NCI-H748 treated with DMSO at 0.1 percent for 48 hours (cell line): Measurements from ENCODE around the gene ICA1L.
A peak's percentile ranks its signal among the peaks of the same experiment; 100 is the strongest.
"Not testable (repeated sequence)": the region's sequence is repeated elsewhere in the genome, so short reads cannot be mapped to it uniquely, and the experiment has no call there.

Experiments
- DNase-seq: peaks from one replicate; lab custom pipeline; 2025; lab: John Stamatoyannopoulos, UW

ICA1L gene

DNA sequence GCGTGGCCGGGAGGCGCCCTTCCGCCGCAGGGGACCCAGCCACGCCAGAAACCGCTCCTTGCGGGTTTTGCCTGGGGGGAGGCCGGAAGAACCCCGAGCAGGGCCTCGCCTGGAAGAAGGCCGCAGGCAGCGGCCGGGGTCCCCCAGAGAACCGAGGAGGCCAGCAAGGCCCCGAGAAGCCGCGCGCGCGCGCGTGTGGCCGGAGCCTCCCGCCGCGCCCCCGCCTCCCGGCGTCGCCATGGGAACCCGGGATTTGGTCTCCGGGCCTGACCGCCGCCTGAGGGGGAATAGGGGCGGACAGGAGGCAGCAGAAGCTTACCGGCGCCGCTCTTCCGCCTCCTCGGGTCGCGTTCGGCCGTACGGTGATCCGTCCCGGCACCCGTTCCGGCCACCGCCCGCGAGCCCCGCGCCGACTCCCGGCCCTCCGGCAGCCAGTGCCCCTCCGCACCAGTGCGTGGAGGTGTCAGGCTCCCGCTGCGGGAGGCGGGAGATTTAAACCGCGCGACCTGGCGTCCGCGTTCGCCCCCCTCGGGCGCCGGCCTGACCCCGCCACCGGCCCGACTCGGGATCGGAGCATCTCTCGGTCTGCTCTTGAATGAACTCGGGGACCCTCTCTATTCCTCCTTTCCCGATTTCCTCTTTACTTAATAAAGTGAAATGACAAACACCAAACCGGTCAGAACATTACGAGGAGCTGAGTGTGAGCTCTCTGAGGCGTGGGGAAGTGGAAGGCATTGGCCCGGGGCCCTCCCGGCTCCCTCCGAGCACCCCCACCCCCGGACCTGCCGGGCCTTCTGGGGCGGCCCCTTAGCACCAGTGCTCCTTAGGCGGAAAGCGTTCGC lies at the start of gene ICA1L:
Gene ICA1L (minus strand): TSS at position 467 of the 842 bp plus-strand sequence. CDS start 42,757 bp downstream, outside the sequence.
- peak; percentile 69 for DNase-seq

DNA sequence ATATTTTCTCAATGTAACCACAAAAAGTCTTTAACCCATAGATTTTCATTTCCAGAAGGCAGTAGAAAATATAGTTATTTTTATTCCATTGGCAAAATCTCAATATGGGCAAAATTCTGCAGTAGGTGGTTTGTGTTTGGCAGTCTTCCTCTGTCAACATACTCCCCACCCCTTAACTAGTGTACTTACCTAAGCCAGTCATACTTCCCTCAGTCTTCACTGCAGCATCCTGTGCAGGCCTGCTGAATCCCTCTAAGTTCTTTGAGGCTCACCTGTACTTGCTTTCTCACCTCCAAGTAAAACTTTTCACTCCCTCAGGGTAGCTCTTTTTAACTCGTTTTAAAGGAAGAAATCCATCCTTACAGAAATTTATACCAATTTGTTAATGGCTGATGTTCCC lies 47.3 kb upstream of the ICA1L start:
- no peak for DNase-seq

DNA sequence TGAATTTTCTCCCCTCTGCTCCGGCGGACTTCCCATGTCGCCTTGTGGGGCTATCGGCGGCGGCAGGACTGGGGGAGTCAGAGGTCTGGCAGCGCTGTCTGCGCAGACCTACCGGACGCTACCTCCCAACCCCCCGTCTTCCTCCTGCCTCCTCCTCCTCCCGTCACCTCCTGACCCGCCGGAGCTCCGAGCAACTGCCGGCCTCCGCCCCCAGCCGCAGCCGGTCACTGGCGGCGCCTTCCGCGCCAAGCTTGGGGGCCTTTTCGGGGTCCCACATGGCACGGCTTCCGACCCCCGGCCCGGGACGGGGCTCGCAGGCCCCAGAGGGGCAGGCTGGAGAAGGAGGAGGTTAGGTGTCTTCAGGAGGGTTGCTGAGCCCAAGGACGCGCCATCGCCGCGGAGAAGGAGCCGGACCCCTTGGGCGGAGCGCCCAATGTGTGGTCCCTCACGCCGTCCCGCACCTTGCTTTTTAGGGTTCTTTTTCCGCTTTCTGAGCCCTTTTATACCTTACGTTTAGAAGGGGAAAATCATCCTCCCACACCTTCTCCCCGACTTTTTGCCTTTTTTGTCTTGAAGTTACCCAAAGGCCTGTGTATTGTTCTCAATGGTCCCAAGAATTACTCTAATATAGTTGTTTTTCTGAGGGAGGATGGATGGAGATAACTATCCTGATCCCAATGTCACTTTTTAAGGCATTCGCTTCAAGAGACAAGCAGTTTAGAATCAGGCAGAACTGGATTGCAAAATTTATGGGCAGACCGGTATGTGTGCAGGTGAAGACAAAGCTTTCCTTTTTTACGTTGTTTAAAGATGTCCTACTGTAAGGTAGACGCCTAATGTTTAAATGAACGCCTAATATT lies 41.0 kb upstream of the ICA1L start:
- not testable (repeated sequence) for DNase-seq

DNA sequence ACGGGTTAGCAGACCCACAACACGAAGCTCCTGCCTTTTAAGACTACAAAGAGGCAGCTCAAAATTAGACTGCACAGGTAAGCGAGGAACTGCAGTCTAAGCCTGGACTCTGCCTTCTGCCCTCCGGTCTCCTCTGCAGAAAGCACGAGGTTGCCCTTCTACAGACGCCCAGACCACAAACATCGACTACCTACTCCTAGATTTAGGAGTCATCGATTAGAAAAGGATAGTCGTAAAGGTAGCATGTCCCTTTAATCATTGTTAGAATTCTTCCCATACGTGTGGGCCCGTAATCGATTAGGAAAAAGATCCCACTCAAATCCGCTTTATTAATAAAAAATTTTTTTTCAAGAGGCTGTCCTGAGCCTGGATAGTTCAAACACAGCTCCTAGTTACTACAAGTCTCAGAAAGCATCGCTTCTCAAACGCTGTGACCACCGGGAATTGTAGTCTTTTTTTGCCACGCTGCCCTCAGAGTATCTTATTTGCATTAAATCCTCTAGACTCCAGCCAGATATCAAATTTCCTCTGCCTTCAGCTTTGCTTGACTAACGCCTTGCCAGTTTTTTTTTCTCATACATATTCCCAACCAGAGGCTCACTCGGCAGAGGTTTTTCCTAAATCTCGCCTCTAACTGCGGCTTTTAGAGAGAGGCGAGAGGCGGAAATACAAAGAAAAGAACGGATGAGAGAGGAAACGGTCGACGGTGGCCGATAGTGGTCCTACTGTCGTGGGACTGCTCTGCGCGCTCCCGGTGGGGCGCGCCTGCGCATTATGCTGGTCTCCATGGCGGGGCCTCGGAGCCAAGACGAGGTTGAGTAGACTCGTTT lies 40.2 kb upstream of the ICA1L start, which contains the start of the genes CARF and WDR12:
Gene CARF (plus strand): TSS at position 764 of the 830 bp plus-strand sequence. CDS start 29,628 bp downstream, outside the sequence.
Gene WDR12 (minus strand): TSS at position 162 of the 830 bp plus-strand sequence. CDS start 197 bp downstream, outside the sequence.
- peak; percentile 99 for DNase-seq

DNA sequence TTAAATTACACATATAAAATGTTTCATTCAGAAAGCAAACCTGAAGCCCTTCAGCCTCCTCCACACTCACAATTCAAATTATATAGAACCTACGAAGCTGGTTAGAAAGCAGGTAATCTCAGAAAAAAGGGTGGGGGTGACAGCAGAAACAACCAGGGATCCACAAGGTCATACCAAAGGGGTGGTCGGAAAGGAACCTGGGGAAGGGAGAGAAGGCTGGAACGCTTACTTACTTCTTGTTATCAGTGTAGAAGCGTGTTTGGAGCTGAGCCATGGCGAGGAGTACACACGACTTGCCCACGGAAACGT lies 39.6 kb upstream of the ICA1L start:
- DNase-seq = no peak

DNA sequence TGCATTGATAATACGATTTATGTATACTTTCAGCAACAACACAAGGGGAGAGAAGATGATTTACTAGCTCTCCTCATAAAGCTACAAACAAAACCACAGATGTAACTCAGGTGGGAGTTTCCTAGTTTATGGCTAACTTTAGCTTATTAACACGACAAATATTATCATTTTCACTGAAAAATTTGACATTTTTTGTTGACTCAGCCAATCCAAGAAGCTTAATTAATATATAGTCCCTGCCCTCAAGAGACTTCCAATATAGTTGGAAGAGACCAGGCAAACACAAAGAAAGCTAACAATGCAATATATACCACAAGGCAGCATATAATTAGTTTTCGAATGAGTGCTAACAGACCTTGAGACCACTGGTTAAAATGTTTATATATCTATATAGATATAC lies 39.1 kb upstream of the ICA1L start:
- DNase-seq = no peak

DNA sequence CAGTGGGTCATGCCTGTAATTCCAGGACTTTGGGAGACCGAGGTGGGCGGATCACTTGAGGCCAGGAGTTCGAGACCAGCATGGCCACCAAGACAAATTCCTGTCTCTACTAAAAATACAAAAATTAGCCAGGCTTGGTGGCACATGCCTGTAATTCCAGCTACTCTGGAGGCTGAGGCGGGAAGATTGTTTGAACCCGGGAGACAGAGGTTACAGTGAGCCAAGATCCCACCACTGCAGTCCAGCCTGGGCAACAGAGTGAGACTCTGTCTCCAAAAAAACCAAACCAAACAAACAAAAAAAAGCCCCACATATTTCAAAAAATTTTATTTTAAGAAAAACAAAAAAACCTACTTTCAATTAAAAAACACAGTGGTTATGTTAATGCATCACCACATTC lies 38.7 kb upstream of the ICA1L start:
- not testable (repeated sequence) for DNase-seq

DNA sequence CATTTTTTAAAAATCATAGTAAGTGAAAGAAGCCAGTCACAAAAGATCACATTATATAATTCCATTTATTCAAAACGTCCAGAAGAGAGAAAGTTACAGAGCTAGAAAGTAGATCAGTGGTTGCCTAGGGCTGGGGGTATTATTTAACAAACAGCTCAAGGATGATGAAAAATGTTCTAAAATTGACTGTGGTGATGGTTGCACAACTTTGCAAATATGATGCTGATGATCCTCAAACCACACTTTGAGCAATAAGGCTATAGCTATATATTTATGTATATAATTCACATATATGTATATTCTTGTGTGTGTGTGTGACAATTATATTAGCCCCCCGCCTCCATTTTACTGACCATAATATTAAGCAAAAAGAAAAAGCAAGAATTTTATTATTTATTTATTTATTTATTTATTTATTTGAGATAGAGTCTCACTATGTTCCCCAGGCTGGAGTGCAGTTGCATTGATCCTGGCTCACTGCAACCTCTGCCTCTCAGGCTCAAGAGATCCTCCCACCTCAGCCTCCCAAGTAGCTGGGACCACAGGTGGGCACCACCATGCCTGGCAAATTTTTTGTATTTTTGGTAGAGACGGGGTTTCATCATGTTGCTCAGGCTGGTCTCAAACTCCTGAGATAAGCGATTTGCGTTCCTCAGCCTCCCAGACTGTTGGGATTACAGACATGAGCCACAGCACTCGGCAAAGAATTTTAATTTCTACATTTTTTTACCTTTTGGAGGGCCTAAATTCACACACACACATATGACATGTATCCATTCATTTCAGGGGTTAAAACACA lies 38.0 kb upstream of the ICA1L start:
- no peak for DNase-seq

DNA sequence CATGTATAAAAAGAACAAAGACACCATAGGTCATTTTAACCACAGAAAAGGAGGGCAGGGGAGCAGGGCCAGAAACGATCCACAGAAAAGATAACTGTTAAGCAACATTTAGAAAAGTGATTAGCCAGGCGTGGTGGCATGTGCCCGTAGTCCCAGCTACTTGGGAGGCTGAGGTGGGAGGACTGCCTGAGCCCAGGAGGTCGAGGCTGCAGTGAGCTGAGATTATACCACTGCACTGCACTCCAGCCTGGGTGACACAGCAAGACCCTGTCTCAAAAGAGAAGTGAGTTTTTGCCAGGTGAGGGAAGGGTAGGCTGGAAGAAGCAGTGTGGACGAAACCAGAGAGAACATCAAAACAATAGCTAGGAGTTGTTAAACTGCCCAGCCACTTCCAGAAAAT lies 36.6 kb upstream of the ICA1L start:
- no peak for DNase-seq

DNA sequence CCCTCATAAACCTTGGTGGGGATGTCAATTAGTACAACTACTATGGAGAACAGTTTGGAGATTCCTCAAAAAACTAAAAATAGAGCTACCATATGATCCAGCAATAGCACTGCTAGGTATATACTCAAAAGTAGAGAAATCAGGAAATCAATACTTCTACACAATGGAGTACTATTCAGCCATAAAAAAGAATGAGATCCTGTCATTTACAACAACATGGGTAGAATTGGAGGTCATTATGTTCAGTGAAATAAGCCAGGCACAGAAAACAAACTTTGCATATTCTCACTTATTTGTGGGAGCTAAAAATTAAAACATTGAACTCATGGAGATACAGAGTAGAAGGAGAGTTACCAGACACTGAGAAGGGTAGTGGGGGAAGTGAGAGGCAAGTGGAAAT lies 33.9 kb upstream of the ICA1L start:
- not testable (repeated sequence) for DNase-seq

DNA sequence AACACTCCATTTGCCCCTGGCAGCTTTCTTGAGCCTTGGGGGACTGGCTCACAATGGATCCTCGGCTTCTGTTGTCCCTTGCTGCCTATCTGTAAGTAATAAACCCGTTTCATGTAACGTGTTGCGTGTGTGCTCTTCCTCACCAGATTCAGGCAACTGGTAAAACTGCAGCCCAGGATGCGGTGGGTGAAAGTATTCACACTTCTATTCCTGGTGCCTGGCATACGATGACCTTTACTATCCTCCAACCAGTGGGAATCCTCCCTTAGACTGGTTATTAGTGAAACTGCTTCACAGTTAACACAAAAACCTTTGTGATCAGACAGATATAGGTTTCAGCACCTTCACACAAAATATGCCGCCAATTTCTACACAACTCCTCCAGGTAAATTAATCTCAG lies 13.6 kb upstream of the ICA1L start:
- no peak for DNase-seq

DNA sequence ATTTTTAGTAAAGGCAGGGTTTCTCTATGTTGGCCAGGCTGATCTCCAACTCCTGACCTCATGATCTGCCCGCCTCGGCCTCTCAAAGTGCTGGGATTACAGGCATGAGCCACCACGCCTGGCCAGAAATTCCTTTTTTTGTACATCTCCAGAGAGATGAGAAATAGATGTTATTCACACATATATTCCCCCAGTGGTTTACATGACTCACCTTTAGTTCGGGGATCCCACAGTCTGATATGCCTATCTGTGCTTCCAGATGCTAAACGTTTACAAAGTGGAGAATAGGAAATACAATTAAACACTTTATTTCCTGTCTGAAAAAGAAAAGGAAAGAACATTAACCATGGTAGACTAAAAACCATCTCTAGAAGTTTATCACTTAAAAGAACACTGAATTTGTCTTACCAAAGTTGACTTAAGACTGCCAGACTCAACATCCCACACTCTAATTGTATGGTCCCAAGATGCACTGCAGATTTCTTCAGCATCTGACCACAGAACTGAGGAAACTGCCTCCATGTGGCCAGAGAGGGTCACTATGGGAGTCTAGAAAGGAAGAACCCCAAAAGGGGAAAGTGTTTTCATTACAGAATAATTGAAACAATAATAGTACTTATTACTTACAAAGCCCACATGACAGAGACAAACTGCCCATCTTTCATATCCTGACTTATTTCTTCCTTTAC lies 12.6 kb upstream of the ICA1L start:
- DNase-seq = no peak

DNA sequence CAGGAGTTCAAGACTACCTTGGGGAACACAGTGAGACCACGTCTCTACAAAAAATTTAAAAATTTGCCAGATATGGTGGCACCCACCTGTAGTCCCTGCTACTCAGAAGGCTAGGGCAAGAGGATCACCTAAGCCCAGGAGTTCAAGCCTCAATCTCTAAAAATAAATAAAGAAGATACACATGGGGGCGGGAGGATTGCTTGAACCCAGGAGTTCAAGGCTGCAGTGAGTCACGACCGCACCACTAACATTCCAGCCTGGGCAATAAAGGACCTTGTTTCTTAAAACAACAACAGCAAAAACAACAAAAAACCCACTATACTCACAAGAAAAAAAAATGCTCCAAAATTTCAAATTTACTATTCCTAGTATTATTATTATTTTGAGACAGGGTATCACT lies 10.0 kb upstream of the ICA1L start:
- DNase-seq = no peak

DNA sequence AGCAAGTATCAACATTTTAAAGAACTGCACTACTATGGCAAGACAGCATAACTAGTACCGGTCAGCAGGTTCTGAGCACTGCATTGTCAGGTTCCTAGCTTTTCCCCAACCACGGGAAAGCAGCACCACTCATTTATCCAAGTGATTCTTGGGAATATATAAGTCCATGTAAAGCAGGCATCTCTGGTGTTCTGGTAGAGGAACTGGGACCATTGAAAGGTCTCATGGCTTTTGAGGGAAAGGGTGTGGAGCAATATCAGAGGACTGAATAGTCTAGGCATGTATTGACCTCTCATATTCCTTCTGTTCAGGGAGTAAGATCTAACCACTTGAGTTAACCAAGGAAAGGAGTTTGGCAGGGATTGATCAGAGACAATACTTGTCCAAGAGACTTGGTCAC lies 6.1 kb upstream of the ICA1L start:
- DNase-seq = no peak

DNA sequence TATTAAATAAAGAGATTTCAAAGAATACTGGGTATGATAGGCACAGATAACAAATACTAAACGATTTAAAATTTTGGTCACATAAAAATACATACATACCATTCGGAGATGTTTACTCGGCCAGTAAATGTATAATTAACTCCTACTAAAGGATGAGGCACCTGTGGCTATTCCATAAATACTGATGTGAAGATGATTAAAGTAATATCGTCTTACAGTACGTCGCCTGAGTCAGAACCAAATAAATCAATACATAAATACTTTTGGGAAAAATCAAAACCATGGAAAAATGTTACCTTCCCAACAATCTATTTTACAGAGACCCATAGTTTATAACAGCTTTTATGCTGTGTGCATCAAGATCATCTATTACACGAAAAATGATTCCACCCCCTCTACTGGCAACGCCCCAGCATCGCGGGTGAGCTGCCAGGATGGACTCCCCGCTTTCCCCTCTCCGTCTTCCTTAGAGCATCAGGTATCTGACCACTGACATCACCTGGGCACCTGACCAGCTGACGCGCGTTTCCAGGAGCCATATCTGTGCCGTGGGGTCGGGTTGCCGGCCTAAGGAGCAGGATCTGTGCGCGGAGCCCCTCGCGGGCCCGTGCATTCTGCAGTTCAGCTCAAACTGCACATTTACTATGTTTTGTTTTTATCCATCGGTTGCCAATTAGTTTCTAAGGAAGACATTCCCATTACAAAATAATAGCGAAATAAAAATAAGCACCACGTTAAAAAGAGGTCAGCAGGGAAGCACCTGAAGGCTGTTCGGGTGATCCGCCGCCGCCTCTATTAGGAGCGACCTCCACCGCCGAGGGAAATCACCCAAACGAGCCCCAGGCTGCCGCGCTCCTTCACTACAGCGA lies 901 bp downstream of the ICA1L start:
- DNase-seq = peak; percentile 97

DNA sequence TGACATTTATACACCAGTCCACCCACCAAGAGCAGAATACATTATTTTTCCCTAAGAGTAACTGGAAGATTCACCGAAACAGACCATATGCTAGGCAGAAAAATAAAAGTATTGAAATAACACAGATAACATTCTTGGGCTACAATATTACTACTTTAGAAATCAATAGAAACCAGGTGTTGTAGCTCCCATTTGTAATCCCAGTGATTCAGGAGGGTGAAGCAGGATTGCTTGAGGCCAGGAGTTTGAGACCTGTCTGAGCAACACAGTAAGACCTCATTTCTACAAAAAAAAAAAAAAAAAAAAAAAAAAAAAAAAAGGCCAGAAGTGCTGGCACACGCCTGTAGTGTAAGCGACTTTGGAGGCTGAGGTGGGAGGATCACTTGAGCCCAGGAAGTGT lies 9.6 kb downstream of the ICA1L start:
- DNase-seq = no peak

DNA sequence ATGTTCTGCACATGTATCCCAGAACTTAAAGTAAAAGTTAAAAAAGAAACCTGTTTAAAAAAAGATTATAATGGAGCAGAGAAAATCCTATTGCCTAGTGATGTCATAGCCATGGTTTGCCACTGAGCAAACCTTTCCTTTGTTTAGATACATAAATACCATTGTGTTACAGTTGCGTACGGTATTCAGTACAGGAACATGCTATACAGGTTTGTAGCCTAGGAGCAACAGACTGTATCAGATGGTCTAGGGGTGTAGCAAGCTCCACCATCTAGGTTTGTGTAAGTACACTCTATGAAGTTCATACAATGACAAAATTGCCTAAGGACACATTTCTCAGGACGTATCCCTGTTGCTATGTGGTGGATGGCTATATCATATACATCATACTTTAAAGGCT lies 13.0 kb downstream of the ICA1L start:
- no peak for DNase-seq

DNA sequence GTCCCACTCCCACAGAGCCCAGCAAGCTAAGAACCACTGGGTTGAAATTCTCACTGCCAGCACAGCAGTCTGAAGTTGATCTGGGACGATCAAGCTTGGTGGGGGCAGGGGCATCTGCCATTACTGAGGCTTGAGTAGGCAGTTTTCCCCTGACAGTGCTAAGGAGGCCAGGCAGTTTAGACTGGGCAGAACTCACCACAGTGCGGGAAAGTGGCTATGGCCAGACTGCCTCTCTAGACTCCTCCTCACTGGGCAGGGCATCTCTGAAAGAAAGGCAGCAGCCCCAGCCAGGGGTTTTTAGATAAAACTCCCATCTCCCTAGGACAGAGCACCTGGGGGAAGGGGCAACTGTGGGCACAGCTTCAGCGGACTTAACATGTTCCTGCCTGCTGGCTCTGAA lies 22.2 kb downstream of the ICA1L start:
- DNase-seq = not testable (repeated sequence)

DNA sequence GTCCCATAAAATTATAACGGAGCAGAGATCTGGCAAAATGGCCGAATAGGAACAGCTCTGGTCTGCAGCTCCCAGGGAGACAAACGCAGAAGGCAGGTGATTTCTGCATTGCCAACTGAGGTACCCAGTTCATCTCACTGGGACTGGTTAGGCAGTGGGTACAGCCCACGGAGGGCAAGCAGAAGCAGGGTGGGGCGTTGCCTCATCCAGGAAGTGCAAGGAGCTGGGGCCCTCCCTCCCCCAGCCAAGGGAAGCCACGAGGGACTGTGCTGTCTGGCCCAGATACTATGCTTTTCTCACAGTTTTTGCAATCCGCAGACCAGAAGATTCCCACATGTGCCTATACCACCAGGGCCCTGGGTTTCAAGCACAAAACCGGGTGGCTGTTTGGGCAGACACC lies 22.8 kb downstream of the ICA1L start:
- DNase-seq = no peak
